C4-2B (cell line): ENCODE data around the gene NOX4.

Experiments
- H3K27ac ChIP-seq: fragments of 450-650 bp; 2 replicates; pipeline ENCODE4 v1.5.1; 2017
- CTCF ChIP-seq: fragments of 450-650 bp; conservative IDR thresholded peaks from 2 replicates; pipeline ENCODE4 v1.5.1; 2017; ENCODE audit warnings: mild to moderate bottlenecking
- ZFX ChIP-seq: fragments of 450-650 bp; IDR thresholded peaks from 2 replicates; pipeline ENCODE4 v1.6.1; 2017

The NOX4 gene

GRCh38 chr11:89490981-89491690 is at the start of gene NOX4:
NOX4 (minus strand) TSS chr11:89491375; CDS start chr11:89491246, 129 bp downstream.
- no peak within 1 kb of the TSS for H3K27ac ChIP-seq
- no peak for TF ChIP-seq CTCF
- TF ChIP-seq ZFX, result no peak

- no peak overlapping the region for H3K27ac ChIP-seq
- no peak for TF ChIP-seq CTCF
- no peak for TF ChIP-seq ZFX
Observed at GRCh38 chr11:89540826-89541225, 49.7 kb upstream of the NOX4 start.

DNA sequence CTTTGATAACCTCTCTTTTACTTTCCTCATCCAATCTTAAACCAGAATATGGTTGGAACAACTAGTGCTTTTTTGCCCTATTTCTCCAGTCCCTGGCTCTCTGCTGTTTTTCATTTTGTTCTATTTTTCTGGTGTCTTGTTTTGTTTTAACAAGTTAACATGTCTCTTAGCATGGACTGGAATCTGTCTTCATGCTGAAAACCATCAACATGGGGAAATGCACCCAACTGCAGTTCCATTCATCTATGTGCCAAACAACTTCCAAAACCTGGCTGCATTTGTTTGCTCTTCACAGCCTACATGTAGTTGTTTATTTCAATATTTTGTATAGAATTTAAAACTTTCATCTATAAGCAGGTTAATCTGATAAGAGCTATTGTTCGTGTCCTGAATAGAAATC is 46.8 kb upstream of the NOX4 start:
- TF ChIP-seq CTCF, result no peak
- TF ChIP-seq ZFX, result no peak
- no peak overlapping the region for H3K27ac ChIP-seq

- H3K27ac ChIP-seq, result no peak overlapping the region
- no peak for TF ChIP-seq CTCF
- TF ChIP-seq ZFX, result no peak
Observed at GRCh38 chr11:89536926-89537325, 45.8 kb upstream of the NOX4 start.

GRCh38 chr11:89535221-89535620 is 44.0 kb upstream of the NOX4 start:
- no peak overlapping the region for H3K27ac ChIP-seq
- TF ChIP-seq ZFX, result no peak
- TF ChIP-seq CTCF, result no peak

DNA sequence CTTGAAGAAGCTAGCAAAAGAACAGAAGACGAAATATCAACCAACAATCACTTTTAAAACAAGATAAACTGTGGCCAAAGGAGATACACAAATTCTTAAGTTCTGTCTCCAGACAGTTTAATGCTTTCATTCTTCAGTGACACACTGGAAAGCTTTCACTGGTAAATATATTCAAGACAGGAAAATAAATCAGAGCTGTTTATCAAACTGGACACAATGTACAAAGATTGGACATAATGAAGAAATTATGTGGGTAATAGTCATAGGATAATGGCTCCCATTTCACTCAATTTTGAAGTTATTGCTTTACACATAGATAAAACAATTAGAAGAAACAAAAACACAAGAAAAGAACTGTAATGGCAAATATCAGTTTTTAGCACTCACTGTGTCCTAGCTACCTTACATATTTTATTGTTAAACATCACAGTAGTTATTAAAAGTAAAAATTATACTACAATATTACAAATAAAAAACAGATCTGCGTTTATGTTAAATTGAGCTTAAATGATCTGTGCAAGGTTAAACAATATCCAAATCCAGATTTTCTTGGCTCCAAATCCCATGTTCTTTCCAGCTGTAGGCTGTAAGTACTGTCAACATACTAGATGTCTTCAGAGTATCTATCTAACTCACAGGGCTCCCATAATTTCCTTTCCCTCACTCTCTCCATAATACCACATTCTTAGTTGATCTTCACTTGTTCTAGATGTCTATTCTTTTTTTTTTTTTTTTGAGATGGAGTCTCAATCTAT is 38.6 kb upstream of the NOX4 start:
- no peak overlapping the region for H3K27ac ChIP-seq
- no peak for TF ChIP-seq CTCF
- TF ChIP-seq ZFX, result no peak

DNA sequence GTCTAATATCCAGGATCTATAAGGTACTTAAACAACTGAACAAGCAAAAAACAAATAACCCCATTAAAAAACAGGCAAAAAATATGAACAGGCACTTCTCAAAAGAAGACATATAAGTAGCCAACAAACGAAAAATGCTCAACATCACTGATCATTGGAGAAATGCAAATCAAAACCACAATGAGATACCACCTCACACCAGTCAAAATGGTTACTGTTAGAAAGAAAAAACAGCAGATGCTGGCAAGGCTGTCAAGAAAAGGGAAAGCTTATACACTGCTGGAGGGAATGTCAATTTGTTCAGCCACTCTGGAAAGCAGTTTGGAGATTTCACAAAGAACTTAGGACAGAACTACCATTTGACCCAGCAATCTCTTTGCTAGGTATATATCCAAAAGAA is 30.6 kb upstream of the NOX4 start:
- TF ChIP-seq ZFX (no peak), CTCF (no peak)
- H3K27ac ChIP-seq, result no peak overlapping the region
